Measurements from ENCODE around the gene TRIP11.

The TRIP11 gene

GRCh38 chr14:92022036-92022435 is 17.8 kb downstream of the TRIP11 start:
- no peaks in the 10 kb centered on the region for H3K79me2 ChIP-seq (ENCODE audit: control insufficient read depth, insufficient read depth, low read length, poor library complexity)
- no peak overlapping the region for H3K4me3 ChIP-seq (ENCODE audit: low read depth, low read length)
- H3K9ac ChIP-seq (ENCODE audit: low read length): no peak overlapping the region
- H2AFZ ChIP-seq (ENCODE audit: insufficient read depth, low read length, poor library complexity): no peak overlapping the region
- H2BK12ac ChIP-seq (ENCODE audit: low read length): no peak overlapping the region
- H3K4me2 ChIP-seq (ENCODE audit: low read length): no peak overlapping the region
- H3K79me1 ChIP-seq (ENCODE audit: low read length): no peaks in the 10 kb centered on the region
- no peak overlapping the region for H4K12ac ChIP-seq (ENCODE audit: low read depth, low read length)
- no peak overlapping the region for H2AK5ac ChIP-seq (ENCODE audit: low read length)
- DNase-seq: no peak
- H3K36me3 ChIP-seq (ENCODE audit: control insufficient read depth in 1 of 2, insufficient read depth in 2 of 2, low read length in 2 of 2): peaks cover 7 to 17% of the 10 kb centered on the region in 2 experiments
- no peak overlapping the region for H3K27ac ChIP-seq (ENCODE audit: low read depth, low read length)
- H4K8ac ChIP-seq (ENCODE audit: low read depth, low read length): no peak overlapping the region
- H4K91ac ChIP-seq (ENCODE audit: low read depth, low read length): no peak overlapping the region
- no peak overlapping the region for H3K18ac ChIP-seq (ENCODE audit: low read length)
- H3K4ac ChIP-seq (ENCODE audit: low read depth, low read length): no peak overlapping the region
- no peaks in the 10 kb centered on the region for H3K4me1 ChIP-seq (ENCODE audit: control insufficient read depth in 1 of 2, insufficient read depth in 2 of 2, low read length in 2 of 2)
- no CpG with 5 or more reads among the region's 1 CpG for WGBS (ENCODE audit: extremely low coverage, insufficient coverage, insufficient read length)
- no peaks in the 10 kb centered on the region for H3K9me3 ChIP-seq (ENCODE audit: insufficient read depth, low read depth, low read length)
- H3K14ac ChIP-seq (ENCODE audit: low read length): no peak overlapping the region
- H2BK5ac ChIP-seq (ENCODE audit: low read depth, low read length, poor library complexity): no peak overlapping the region
- H3K27me3 ChIP-seq (ENCODE audit: insufficient read depth, low read length): no peaks in the 10 kb centered on the region
- no peak overlapping the region for H2BK120ac ChIP-seq (ENCODE audit: insufficient read depth, low read length, poor library complexity)
- H3K23ac ChIP-seq (ENCODE audit: low read length): no peak overlapping the region

- H4K12ac ChIP-seq (ENCODE audit: low read depth, low read length): no peak overlapping the region
- H3K14ac ChIP-seq (ENCODE audit: low read length): no peak overlapping the region
- no peak overlapping the region for H3K18ac ChIP-seq (ENCODE audit: low read length)
- H3K9ac ChIP-seq (ENCODE audit: low read length): no peak overlapping the region
- H2AK5ac ChIP-seq (ENCODE audit: low read length): no peak overlapping the region
- H3K4me1 ChIP-seq (ENCODE audit: control insufficient read depth in 1 of 2, insufficient read depth in 2 of 2, low read length in 2 of 2): no peaks in the 10 kb centered on the region
- H3K4me2 ChIP-seq (ENCODE audit: low read length): no peak overlapping the region
- no peak overlapping the region for H3K4me3 ChIP-seq (ENCODE audit: low read depth, low read length)
- H3K27me3 ChIP-seq (ENCODE audit: insufficient read depth, low read length): no peaks in the 10 kb centered on the region
- H2AFZ ChIP-seq (ENCODE audit: insufficient read depth, low read length, poor library complexity): no peak overlapping the region
- no peak overlapping the region for H3K23ac ChIP-seq (ENCODE audit: low read length)
- no peak overlapping the region for H2BK12ac ChIP-seq (ENCODE audit: low read length)
- no peak overlapping the region for H3K27ac ChIP-seq (ENCODE audit: low read depth, low read length)
- no CpG with 5 or more reads among the region's 3 CpGs for WGBS (ENCODE audit: extremely low coverage, insufficient coverage, insufficient read length)
- DNase-seq: no peak
- H3K79me1 ChIP-seq (ENCODE audit: low read length): no peaks in the 10 kb centered on the region
- H3K79me2 ChIP-seq (ENCODE audit: control insufficient read depth, insufficient read depth, low read length, poor library complexity): no peaks in the 10 kb centered on the region
- H3K4ac ChIP-seq (ENCODE audit: low read depth, low read length): no peak overlapping the region
- H3K36me3 ChIP-seq (ENCODE audit: control insufficient read depth in 1 of 2, insufficient read depth in 2 of 2, low read length in 2 of 2): peaks cover 7 to 17% of the 10 kb centered on the region in 2 experiments
- no peak overlapping the region for H4K91ac ChIP-seq (ENCODE audit: low read depth, low read length)
- H2BK5ac ChIP-seq (ENCODE audit: low read depth, low read length, poor library complexity): no peak overlapping the region
- H3K9me3 ChIP-seq (ENCODE audit: insufficient read depth, low read depth, low read length): no peaks in the 10 kb centered on the region
- no peak overlapping the region for H2BK120ac ChIP-seq (ENCODE audit: insufficient read depth, low read length, poor library complexity)
- H4K8ac ChIP-seq (ENCODE audit: low read depth, low read length): no peak overlapping the region
These were observed 18.3 kb downstream of the TRIP11 start for GRCh38 chr14:92021523-92021922.

GRCh38 chr14:92014040-92014439 is 25.8 kb downstream of the TRIP11 start:
- Histone ChIP-seq H3K4me1 (ENCODE audit: control insufficient read depth in 1 of 2, insufficient read depth in 2 of 2, low read length in 2 of 2) (no peaks in the 10 kb centered on the region), H2BK5ac (ENCODE audit: low read depth, low read length, poor library complexity) (no peak overlapping the region), H3K79me2 (ENCODE audit: control insufficient read depth, insufficient read depth, low read length, poor library complexity) (no peaks in the 10 kb centered on the region), H3K4me3 (ENCODE audit: low read depth, low read length) (no peak overlapping the region), H3K27ac (ENCODE audit: low read depth, low read length) (no peak overlapping the region), H3K18ac (ENCODE audit: low read length) (no peak overlapping the region), H3K23ac (ENCODE audit: low read length) (no peak overlapping the region), H3K9ac (ENCODE audit: low read length) (no peak overlapping the region), H3K4ac (ENCODE audit: low read depth, low read length) (no peak overlapping the region), H3K79me1 (ENCODE audit: low read length) (no peaks in the 10 kb centered on the region), H3K36me3 (ENCODE audit: control insufficient read depth in 1 of 2, insufficient read depth in 2 of 2, low read length in 2 of 2) (peaks cover 16 to 22% of the 10 kb centered on the region in 2 experiments), H4K12ac (ENCODE audit: low read depth, low read length) (no peak overlapping the region), H3K14ac (ENCODE audit: low read length) (no peak overlapping the region), H3K9me3 (ENCODE audit: insufficient read depth, low read depth, low read length) (no peaks in the 10 kb centered on the region), H2AK5ac (ENCODE audit: low read length) (no peak overlapping the region), H2BK120ac (ENCODE audit: insufficient read depth, low read length, poor library complexity) (no peak overlapping the region), H2AFZ (ENCODE audit: insufficient read depth, low read length, poor library complexity) (no peak overlapping the region), H3K27me3 (ENCODE audit: insufficient read depth, low read length) (no peaks in the 10 kb centered on the region), H3K4me2 (ENCODE audit: low read length) (no peak overlapping the region), H2BK12ac (ENCODE audit: low read length) (no peak overlapping the region), H4K91ac (ENCODE audit: low read depth, low read length) (no peak overlapping the region), H4K8ac (ENCODE audit: low read depth, low read length) (no peak overlapping the region)
- DNase-seq: no peak

- Histone ChIP-seq H4K91ac (ENCODE audit: low read depth, low read length) (no peak overlapping the region), H3K27me3 (ENCODE audit: insufficient read depth, low read length) (no peaks in the 10 kb centered on the region), H3K27ac (ENCODE audit: low read depth, low read length) (no peak overlapping the region), H3K18ac (ENCODE audit: low read length) (no peak overlapping the region), H3K14ac (ENCODE audit: low read length) (no peak overlapping the region), H3K36me3 (ENCODE audit: control insufficient read depth in 1 of 2, insufficient read depth in 2 of 2, low read length in 2 of 2) (peaks cover 15 to 18% of the 10 kb centered on the region in 2 experiments), H3K23ac (ENCODE audit: low read length) (no peak overlapping the region), H3K9me3 (ENCODE audit: insufficient read depth, low read depth, low read length) (no peaks in the 10 kb centered on the region), H4K12ac (ENCODE audit: low read depth, low read length) (no peak overlapping the region), H2BK12ac (ENCODE audit: low read length) (no peak overlapping the region), H3K4me1 (ENCODE audit: control insufficient read depth in 1 of 2, insufficient read depth in 2 of 2, low read length in 2 of 2) (no peaks in the 10 kb centered on the region), H3K4ac (ENCODE audit: low read depth, low read length) (no peak overlapping the region), H3K79me1 (ENCODE audit: low read length) (no peaks in the 10 kb centered on the region), H3K4me3 (ENCODE audit: low read depth, low read length) (no peak overlapping the region), H3K4me2 (ENCODE audit: low read length) (no peak overlapping the region), H2BK120ac (ENCODE audit: insufficient read depth, low read length, poor library complexity) (no peak overlapping the region), H3K9ac (ENCODE audit: low read length) (no peak overlapping the region), H3K79me2 (ENCODE audit: control insufficient read depth, insufficient read depth, low read length, poor library complexity) (no peaks in the 10 kb centered on the region), H2AFZ (ENCODE audit: insufficient read depth, low read length, poor library complexity) (no peak overlapping the region), H2BK5ac (ENCODE audit: low read depth, low read length, poor library complexity) (no peak overlapping the region), H4K8ac (ENCODE audit: low read depth, low read length) (no peak overlapping the region), H2AK5ac (ENCODE audit: low read length) (no peak overlapping the region)
- DNase-seq: no peak
- no CpG with 5 or more reads among the region's 4 CpGs for WGBS (ENCODE audit: extremely low coverage, insufficient coverage, insufficient read length)
These were observed 27.6 kb downstream of the TRIP11 start for GRCh38 chr14:92012121-92012748.
